ENCODE measurements around the gene NCAN. TPM values are rescaled to one million over a fixed set of nuclear protein-coding genes. Genes with fewer than 3 reads are reported as not detected.

The NCAN gene
- total and polyA plus RNA-seq, 2 of the 8 experiments (the other 6 are each of a cell fraction or from before 2014, with no cell fraction given): 2.7 TPM

DNA sequence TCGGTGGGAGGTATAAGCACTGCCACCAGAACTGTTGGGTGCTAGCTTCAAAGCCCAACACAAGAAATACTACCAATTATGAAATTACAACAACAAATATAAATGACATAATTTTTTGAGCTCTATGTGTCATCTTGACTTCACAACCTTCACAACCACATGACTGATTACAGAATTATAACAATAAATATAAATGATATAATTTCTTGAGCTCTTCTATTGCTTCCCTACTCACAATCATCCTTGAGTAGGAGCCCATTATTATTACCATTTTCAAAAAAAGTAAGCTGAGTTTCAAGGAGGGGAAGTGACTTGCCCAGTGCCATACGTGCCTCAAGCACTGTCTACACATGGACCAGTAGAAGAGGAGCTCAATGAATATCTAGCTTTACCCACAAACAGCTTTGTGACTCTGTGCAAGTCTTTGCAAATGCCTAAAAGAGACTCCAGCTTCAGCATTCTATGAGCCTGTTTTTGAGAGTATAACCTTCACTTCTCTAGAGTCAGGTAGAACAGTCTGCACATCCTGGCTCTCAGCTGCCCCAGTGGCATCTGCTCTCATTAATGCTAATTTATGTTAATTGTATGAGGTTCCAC lies 22.6 kb downstream of the NCAN start:
- WGBS, 2 experiments (ENCODE audit: extremely low coverage in 1 of 2, insufficient coverage in 1 of 2, insufficient read length in 1 of 2, insufficient replicate concordance in 2 of 2, low coverage in 1 of 2, low lambda C conversion rate in 2 of 2, missing lambda C conversion rate in 1 of 2): 86% methylated on average over 2 of the region's 2 CpGs; no CpG with 5 or more reads in 1 of the 2 experiments
- ChIA-PET POLR2A (ENCODE audit: partially characterized antibody) (interaction anchor here (0.8 kb wide), 1 partner anchor 37 kb away, joined by 3 read pairs; no protein-coding TSS in a partner anchor), CTCF (ENCODE audit: partially characterized antibody) (interaction anchor here (0.6 to 2.2 kb wide), 4 partner anchors 10 to 31 kb away, joined by 3 to 20 read pairs (median 4); partner anchors contain the start of gene NR2C2AP)
- TF ChIP-seq BRCA1 (IDR thresholded peaks at IDR 0.05; ENCODE audit: low read depth, low read length) (no peak), CHD2 (IDR thresholded peaks at IDR 0.05; ENCODE audit: low read length) (no peak), CBX5 (IDR thresholded peaks at IDR 0.05; ENCODE audit: low read depth, low read length) (no peak), NANOG (IDR thresholded peaks at IDR 0.05; ENCODE audit: insufficient read depth, low read depth, low read length, poor library complexity, severe bottlenecking) (no peak), FOSL1 (IDR thresholded peaks at IDR 0.05; ENCODE audit: insufficient read depth, low read depth, low read length) (no peak), BCL11A (IDR thresholded peaks at IDR 0.05; ENCODE audit: low read depth in 2 of 2, low read length in 2 of 2) (no peak), SIRT6 (IDR thresholded peaks at IDR 0.05; ENCODE audit: low read length) (no peak), CEBPB (IDR thresholded peaks at IDR 0.05; ENCODE audit: low read depth, low read length) (no peak), NRF1 (IDR thresholded peaks at IDR 0.05; ENCODE audit: low read depth, low read length) (no peak), SP2 (IDR thresholded peaks at IDR 0.05; ENCODE audit: low read length) (no peak), KDM5A (IDR thresholded peaks at IDR 0.05; ENCODE audit: low read length) (no peak), PHF8 (conservative IDR thresholded peaks at IDR 0.05; ENCODE audit: low read depth, low read length) (no peak)

More for the DNA sequence above, 22.6 kb downstream of the NCAN start:
- Histone ChIP-seq H3K79me1 (ENCODE audit: low read depth, low read length) (no peaks in the 10 kb centered on the region), H3K27me3 (replicated peaks in 1 of 4; ENCODE audit: control insufficient read depth in 3 of 4, extremely low read depth in 1 of 4, insufficient read depth in 3 of 4, low read length in 3 of 4) (no peaks in the 10 kb centered on the region; a peak in 2 of 7 replicates), H2BK20ac (ENCODE audit: low read length) (no peak overlapping the region), H3K14ac (ENCODE audit: insufficient read length) (no peak overlapping the region), H2BK15ac (ENCODE audit: low read length) (no peak overlapping the region), H3K23me2 (ENCODE audit: low read depth, low read length) (no peaks in the 10 kb centered on the region), H3K36me3 (ENCODE audit: control insufficient read depth in 2 of 4, insufficient read depth in 4 of 4, low read length in 3 of 4) (no peaks in the 10 kb centered on the region), H4K5ac (ENCODE audit: insufficient read length, low read depth, low read length) (no peak overlapping the region), H2AFZ (ENCODE audit: low read length) (no peak overlapping the region), H3K27ac (ENCODE audit: low read depth, low read length) (no peak overlapping the region), H3K4me2 (ENCODE audit: insufficient read depth in 1 of 2, low read depth in 2 of 2, low read length in 2 of 2) (no peak overlapping the region), H3K23ac (ENCODE audit: insufficient read length) (no peak overlapping the region), H2BK12ac (ENCODE audit: low read depth, low read length) (no peak overlapping the region), H3K18ac (ENCODE audit: extremely low read depth, low read length) (no peak overlapping the region), H2BK120ac (replicated peaks; ENCODE audit: low read depth, low read length) (no peak overlapping the region), H3K4ac (replicated peaks; ENCODE audit: insufficient read length, low read depth, low read length) (no peak overlapping the region), H2BK5ac (ENCODE audit: low read depth, low read length) (no peak overlapping the region), H3K9me3 (ENCODE audit: insufficient read depth in 2 of 2, low read depth in 1 of 2, low read length in 1 of 2) (peaks cover 7 to 13% of the 10 kb centered on the region in 2 experiments), H3K56ac (replicated peaks; ENCODE audit: insufficient read length, low read depth, low read length) (no peak overlapping the region), H4K20me1 (replicated peaks in 1 of 2; ENCODE audit: control insufficient read depth in 1 of 2, insufficient read depth in 2 of 2, low read length in 2 of 2) (no peaks in the 10 kb centered on the region), H3K9ac (replicated peaks in 1 of 4; ENCODE audit: extremely low read depth in 1 of 4, low read depth in 3 of 4, low read length in 3 of 4) (no peak overlapping the region), H4K91ac (replicated peaks; ENCODE audit: insufficient read length, low read length) (no peak overlapping the region), H4K8ac (ENCODE audit: extremely low read depth, insufficient read depth, low read length) (no peak overlapping the region), H3K4me3 (ENCODE audit: extremely low read depth in 1 of 4, insufficient read depth in 2 of 4, low read depth in 3 of 4, low read length in 4 of 4) (no peak overlapping the region), H2AK5ac (ENCODE audit: low read depth, low read length) (no peak overlapping the region), H3K79me2 (ENCODE audit: control insufficient read depth in 1 of 2, insufficient read depth in 2 of 2, low read length in 2 of 2) (no peaks in the 10 kb centered on the region), H3K4me1 (replicated peaks in 1 of 4; ENCODE audit: control insufficient read depth in 3 of 4, insufficient read depth in 4 of 4, low read length in 3 of 4) (no peaks in the 10 kb centered on the region)
- DNase-seq (ENCODE audit: low read depth in 1 of 2, low spot score in 2 of 2) (no peak), FAIRE-seq (no peak)
